ENCODE data around the gene GRM7. TPM values are rescaled to one million over a fixed set of nuclear protein-coding genes. Genes with fewer than 3 reads are reported as not detected.

GRM7 gene
- total and polyA plus RNA-seq, 12 donors, result 0.27 to 7.8 (median 3.2) TPM; not detected in 3

- H3K4me1 ChIP-seq (replicated peaks in 1 of 2), result no peaks in the 10 kb centered on the region
- H3K27ac ChIP-seq, result no peak overlapping the region
- intact Hi-C loops (cut with DNase I), result no loop called here
- no peaks in the 10 kb centered on the region for H3K9me3 ChIP-seq (replicated peaks in 1 of 3)
- no peak overlapping the region for H3K4me3 ChIP-seq
- TF ChIP-seq POLR2A (IDR thresholded peaks at IDR 0.05) (no peak), CTCF (IDR thresholded peaks at IDR 0.05) (no peak)
- no peaks in the 10 kb centered on the region for H3K36me3 ChIP-seq (replicated peaks in 1 of 2)
- no peak for DNase-seq
- H3K27me3 ChIP-seq, result no peaks in the 10 kb centered on the region
Measured at GRCh38 chr3:7734456-7734855, 873.5 kb downstream of the GRM7 start.

- Histone ChIP-seq H3K4me3 (no peak overlapping the region), H3K27me3 (no peaks in the 10 kb centered on the region), H3K27ac (no peak overlapping the region), H3K9me3 (replicated peaks in 1 of 3) (no peaks in the 10 kb centered on the region), H3K36me3 (replicated peaks in 1 of 2) (no peaks in the 10 kb centered on the region), H3K4me1 (replicated peaks in 1 of 2) (no peaks in the 10 kb centered on the region)
- TF ChIP-seq POLR2A (IDR thresholded peaks at IDR 0.05) (no peak), CTCF (IDR thresholded peaks at IDR 0.05) (no peak)
- intact Hi-C loops (cut with DNase I), result no loop called here
- WGBS, 4 donors, result 91 to 98% (median 97%) methylated on average over 1 of the region's 1 CpG
- no peak for DNase-seq
Measured at GRCh38 chr3:7737263-7737662, 876.3 kb downstream of the GRM7 start.

- intact Hi-C loops (cut with DNase I), result no loop called here
- Histone ChIP-seq H3K27me3 (no peaks in the 10 kb centered on the region), H3K27ac (no peak overlapping the region), H3K4me3 (no peak overlapping the region), H3K9me3 (replicated peaks in 1 of 3) (no peaks in the 10 kb centered on the region), H3K4me1 (replicated peaks in 1 of 2) (no peaks in the 10 kb centered on the region), H3K36me3 (replicated peaks in 1 of 2) (no peaks in the 10 kb centered on the region)
- 80 to 91% (median 87%) methylated on average over 2 of the region's 2 CpGs for WGBS, 4 donors
- DNase-seq, result no peak
- no peak for TF ChIP-seq POLR2A (IDR thresholded peaks at IDR 0.05)
- TF ChIP-seq CTCF (IDR thresholded peaks at IDR 0.05), result no peak
Measured at GRCh38 chr3:7739754-7740153, 878.8 kb downstream of the GRM7 start.

- Histone ChIP-seq H3K27ac (no peak overlapping the region), H3K9me3 (replicated peaks in 1 of 3) (no peaks in the 10 kb centered on the region), H3K4me3 (no peak overlapping the region), H3K27me3 (no peaks in the 10 kb centered on the region), H3K4me1 (replicated peaks in 1 of 2) (no peaks in the 10 kb centered on the region), H3K36me3 (replicated peaks in 1 of 2) (no peaks in the 10 kb centered on the region)
- WGBS, 4 donors, result 84 to 93% (median 90%) methylated on average over 12 of the region's 12 CpGs
- no peak for DNase-seq
- no peak for TF ChIP-seq CTCF (IDR thresholded peaks at IDR 0.05)
- no peak for TF ChIP-seq POLR2A (IDR thresholded peaks at IDR 0.05)
- intact Hi-C loops (cut with DNase I), result no loop called here
Measured at GRCh38 chr3:7740458-7740857, 879.5 kb downstream of the GRM7 start.

Data from adrenal gland (tissue), 12 donors.